Kidney (tissue), 14 donors: ENCODE data around the gene LPXN. TPM values are rescaled to one million over a fixed set of nuclear protein-coding genes. Genes with fewer than 3 reads are reported as not detected.

ENCODE experiments used
- DNase-seq, 5 donors: peaks; one replicate each; pipeline ENCODE4 v3.0.0-alpha.2; 2013 to 2020
- FAIRE-seq: peaks from 2 replicates; lab custom pipeline; 2012; peaks lifted over from hg19 to GRCh38; lab: Jason Lieb, UNC
- H3K27ac ChIP-seq, 2 donors: one replicate each; pipeline ENCODE4 v1.7.0; 2013; ENCODE audit warnings: low read depth in 2 of 2, low read length in 2 of 2, inconsistent platforms in 1 of 2
- H3K27me3 ChIP-seq: one replicate; pipeline ENCODE4 v1.7.1; 2013; ENCODE audit warnings: low read length, inconsistent platforms; ENCODE audit not compliant: control insufficient read depth, insufficient read depth
- H3K36me3 ChIP-seq, 3 donors: one replicate each; pipeline versions ENCODE4 v1.7.0 to v1.7.1; 2013; ENCODE audit warnings: low read length in 3 of 3, control low read depth in 1 of 3, inconsistent platforms in 1 of 3; ENCODE audit not compliant: insufficient read depth in 3 of 3, control insufficient read depth in 2 of 3
- H3K4me1 ChIP-seq, 3 donors: one replicate each; pipeline versions ENCODE4 v1.7.0 to v1.7.1; 2013; ENCODE audit warnings: low read length in 3 of 3, inconsistent platforms in 1 of 3, low read depth in 1 of 3; ENCODE audit not compliant: control insufficient read depth in 2 of 3, insufficient read depth in 2 of 3
- H3K4me3 ChIP-seq, 3 donors: one replicate each; pipeline versions ENCODE4 v1.7.0 to v1.8.1; 2013; ENCODE audit warnings: low read length in 3 of 3, control low read depth in 1 of 3, inconsistent platforms in 1 of 3
- H3K9ac ChIP-seq, 3 donors: one replicate each; pipeline versions ENCODE4 v1.7.0 to v1.7.1; 2013; ENCODE audit warnings: low read length in 3 of 3, control low read depth in 1 of 3, inconsistent platforms in 1 of 3
- H3K9me3 ChIP-seq, 3 donors: one replicate each; pipeline versions ENCODE4 v1.7.0 to v1.7.1; 2013; ENCODE audit warnings: low read length in 3 of 3, control low read depth in 1 of 3, inconsistent platforms in 1 of 3; ENCODE audit not compliant: control insufficient read depth in 2 of 3, insufficient read depth in 1 of 3
- intact Hi-C: fragments of 100-400 bp; cut with DNase I; formaldehyde crosslinking; loops from one replicate; pipeline ENCODE4 v1.11.1; 2022
- polyA plus RNA-seq: library from polyadenylated mRNA; stranded (reverse); fragments of 350-450 nt; fragmentation: Illumina TruSeq; extraction: RNeasy Lipid Tissue Mini Kit (QIAGEN cat#74804); gene quantifications from one replicate; pipeline ENCODE4 v1.2.3, GENCODE V29; 2014; ENCODE audit warnings: low read depth, low replicate concordance; ENCODE audit not compliant: insufficient read depth
- total RNA-seq: library from RNA; stranded (reverse); fragmentation: NEBNext Ultra II Directional; extraction: Animal tissue kit (Norgen Biotek cat#: 25700); gene quantifications from one replicate; pipeline ENCODE4 v1.2.1, GENCODE V29; 2021
- TF ChIP-seq, protein P1 (sequence below): IDR thresholded peaks from 3 replicates; pipeline ENCODE4 v1.5.1; 2012; ENCODE audit warnings: mild to moderate bottlenecking, moderate library complexity, borderline replicate concordance; ENCODE audit not compliant: insufficient read depth; ENCODE audit errors: extremely low read depth
- donor health status: control.
- donor health status: control.
- donor health status: control.
- donor health status: control.
- donor health status: control.
- donor health status: DM: yes; HTN: yes; CAD: no.
- donor health status: Normal renal cell carcinoma (clear cell type).

The LPXN gene
- total and polyA plus RNA-seq, 2 donors from 2014 or later: 8.0 to 16.8 TPM

DNA sequence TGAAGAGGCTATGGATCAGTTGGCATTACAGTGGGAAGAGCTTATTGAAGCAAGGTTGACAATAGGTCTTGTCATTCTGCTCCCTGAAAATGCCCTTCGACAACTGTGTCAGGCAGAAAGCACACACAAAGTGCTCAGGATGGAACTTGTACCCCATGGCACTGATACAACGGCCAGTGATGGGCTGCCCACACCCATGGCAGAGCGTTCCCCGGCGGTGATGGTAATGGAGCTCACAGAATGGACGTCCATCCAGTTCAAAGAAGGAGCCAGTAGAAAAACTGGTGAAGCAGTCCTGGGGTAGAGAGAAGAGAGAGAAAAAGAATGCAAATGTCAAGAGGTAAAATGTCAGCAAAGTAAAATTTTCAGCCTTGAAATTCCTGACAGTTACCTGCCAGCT is 48.2 kb downstream of the LPXN start:
- H3K27ac ChIP-seq: no peak overlapping the region
- TF ChIP-seq, protein P1, sequence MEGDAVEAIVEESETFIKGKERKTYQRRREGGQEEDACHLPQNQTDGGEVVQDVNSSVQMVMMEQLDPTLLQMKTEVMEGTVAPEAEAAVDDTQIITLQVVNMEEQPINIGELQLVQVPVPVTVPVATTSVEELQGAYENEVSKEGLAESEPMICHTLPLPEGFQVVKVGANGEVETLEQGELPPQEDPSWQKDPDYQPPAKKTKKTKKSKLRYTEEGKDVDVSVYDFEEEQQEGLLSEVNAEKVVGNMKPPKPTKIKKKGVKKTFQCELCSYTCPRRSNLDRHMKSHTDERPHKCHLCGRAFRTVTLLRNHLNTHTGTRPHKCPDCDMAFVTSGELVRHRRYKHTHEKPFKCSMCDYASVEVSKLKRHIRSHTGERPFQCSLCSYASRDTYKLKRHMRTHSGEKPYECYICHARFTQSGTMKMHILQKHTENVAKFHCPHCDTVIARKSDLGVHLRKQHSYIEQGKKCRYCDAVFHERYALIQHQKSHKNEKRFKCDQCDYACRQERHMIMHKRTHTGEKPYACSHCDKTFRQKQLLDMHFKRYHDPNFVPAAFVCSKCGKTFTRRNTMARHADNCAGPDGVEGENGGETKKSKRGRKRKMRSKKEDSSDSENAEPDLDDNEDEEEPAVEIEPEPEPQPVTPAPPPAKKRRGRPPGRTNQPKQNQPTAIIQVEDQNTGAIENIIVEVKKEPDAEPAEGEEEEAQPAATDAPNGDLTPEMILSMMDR: no peak
- FAIRE-seq (no peak), DNase-seq (peak in 1 of 5 donors; percentile 55)
- H3K9ac ChIP-seq: no peak overlapping the region
- intact Hi-C loops: no loop called here
- H3K27me3 ChIP-seq: no peaks in the 10 kb centered on the region
- H3K36me3 ChIP-seq: peaks cover 0 to 16% (median 7%) of the 10 kb centered on the region in 3 donors
- peaks cover 0 to 2% (median 0%) of the 10 kb centered on the region in 3 donors for H3K4me1 ChIP-seq
- H3K9me3 ChIP-seq: no peaks in the 10 kb centered on the region
- H3K4me3 ChIP-seq: no peak overlapping the region

DNA sequence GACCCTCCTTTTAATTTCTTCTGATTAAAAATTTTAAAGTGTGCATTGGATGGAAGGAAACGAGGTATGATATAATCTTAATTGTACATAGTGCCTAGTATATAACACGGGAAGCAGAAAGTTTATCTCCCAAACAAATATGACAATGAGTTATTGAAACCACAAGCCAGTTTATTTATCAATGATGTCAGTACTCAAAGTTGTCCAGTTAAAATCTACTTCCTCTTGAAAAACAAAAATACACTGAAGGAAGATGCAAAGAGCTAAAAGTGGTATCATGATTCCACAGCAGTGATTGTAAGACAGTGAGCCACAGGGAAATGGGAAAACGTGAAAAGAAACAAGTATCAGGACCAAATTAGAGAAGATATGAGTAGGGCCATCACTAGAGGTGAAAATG is 48.9 kb downstream of the LPXN start:
- Histone ChIP-seq H3K4me3 (no peak overlapping the region), H3K9me3 (no peaks in the 10 kb centered on the region), H3K27me3 (no peaks in the 10 kb centered on the region), H3K9ac (no peak overlapping the region), H3K4me1 (peaks cover 0 to 2% (median 0%) of the 10 kb centered on the region in 3 donors), H3K36me3 (peaks cover 0 to 16% (median 7%) of the 10 kb centered on the region in 3 donors), H3K27ac (no peak overlapping the region)
- intact Hi-C loops: no loop called here
- TF ChIP-seq, protein P1: no peak
- FAIRE-seq (no peak), DNase-seq (no peak)

DNA sequence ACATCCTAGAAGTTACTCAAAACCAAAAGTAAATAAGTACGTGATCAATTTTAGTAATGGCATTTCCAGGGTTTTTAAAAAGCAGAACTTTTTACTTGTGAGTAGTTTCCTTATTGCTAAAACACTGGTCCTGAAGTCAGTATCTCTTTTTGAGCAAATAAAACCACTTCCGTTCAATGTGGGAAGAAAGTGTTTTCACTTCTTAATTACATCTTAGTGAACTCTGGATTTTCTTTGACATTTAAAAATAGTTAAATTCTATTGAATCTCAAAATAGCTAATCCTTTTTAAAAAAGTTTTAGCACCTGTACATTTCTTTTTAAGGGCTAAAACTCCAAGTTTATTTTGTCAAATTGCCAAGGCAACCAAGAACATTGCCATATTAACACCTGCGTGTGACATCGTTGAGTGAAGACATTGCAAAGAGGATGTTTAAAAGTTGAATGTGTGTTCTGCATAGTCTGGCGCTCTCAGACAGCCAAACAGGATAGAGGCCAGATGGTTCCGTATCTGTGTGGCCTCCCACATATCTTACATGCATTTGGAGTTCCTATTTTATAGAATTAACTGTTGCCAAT is 50.5 kb downstream of the LPXN start:
- Histone ChIP-seq H3K4me1 (peaks cover 0 to 2% (median 0%) of the 10 kb centered on the region in 3 donors), H3K27ac (no peak overlapping the region), H3K27me3 (no peaks in the 10 kb centered on the region), H3K9ac (no peak overlapping the region), H3K4me3 (no peak overlapping the region), H3K36me3 (peaks cover 0 to 16% (median 5%) of the 10 kb centered on the region in 3 donors), H3K9me3 (no peaks in the 10 kb centered on the region)
- TF ChIP-seq, protein P1: no peak
- FAIRE-seq: peak; percentile 19
- peak in 1 of 5 donors; percentile 6 for DNase-seq
- intact Hi-C loops: no loop called here
